Upper lobe of left lung (tissue), 6 donors: Measurements from ENCODE around the gene SOD3. TPM values are rescaled to one million over a fixed set of nuclear protein-coding genes. Genes with fewer than 3 reads are reported as not detected.

ENCODE experiments used
- ATAC-seq, 2 donors: fragments of 200-7000 bp; cut with Tn5 transposase; one replicate each; pipeline ENCODE4 v1.9.1; 2022; ENCODE audit warnings: mild to moderate bottlenecking in 2 of 2, moderate library complexity in 2 of 2; ENCODE audit not compliant: low FRiP score in 2 of 2
- DNase-seq, 2 donors: peaks; one replicate each; pipeline ENCODE4 v3.0.0-alpha.2; 2019 to 2020
- H3K27ac ChIP-seq, 4 donors: fragments of 200-600 bp; sonication (generic); one replicate each; pipeline ENCODE4 v1.5.1; 2016 to 2019
- H3K27me3 ChIP-seq, 4 donors: fragments of 200-600 bp; sonication (generic); one replicate each; pipeline ENCODE4 v1.5.1; 2017 to 2019
- H3K36me3 ChIP-seq, 4 donors: fragments of 200-600 bp; sonication (generic); one replicate each; pipeline ENCODE4 v1.5.1; 2016 to 2019
- H3K4me1 ChIP-seq, 4 donors: fragments of 200-600 bp; sonication (generic); one replicate each; pipeline ENCODE4 v1.5.1; 2018 to 2019
- H3K4me3 ChIP-seq, 4 donors: fragments of 200-600 bp; sonication (generic); one replicate each; pipeline ENCODE4 v1.5.1; 2017 to 2019; ENCODE audit warnings: mild to moderate bottlenecking in 2 of 4, moderate library complexity in 1 of 4
- H3K9me3 ChIP-seq, 4 donors: fragments of 200-600 bp; sonication (generic); one replicate each; pipeline ENCODE4 v1.5.1; 2018 to 2019
- CTCF ChIP-seq, 6 experiments: fragments of 450-650 bp in 4 of 6; fragments of 200-600 bp in 2 of 6; sonication (generic) in 2 of 6; IDR thresholded peaks; one replicate each; pipeline ENCODE4 v1.5.1; 2016 to 2019; ENCODE audit warnings: antibody characterized with exemption in 6 of 6
- EP300 ChIP-seq, 4 donors: sonication (generic); formaldehyde crosslinking; IDR thresholded peaks; one replicate each; pipeline ENCODE4 v1.5.1; 2017; ENCODE audit warnings: antibody characterized with exemption in 4 of 4, control low read depth in 2 of 4
- POLR2A ChIP-seq, 4 donors: fragments of 450-650 bp; IDR thresholded peaks; one replicate each; pipeline ENCODE4 v1.5.1; 2016 to 2017; ENCODE audit warnings: antibody characterized with exemption in 4 of 4, mild to moderate bottlenecking in 2 of 4
- POLR2AphosphoS5 ChIP-seq, 2 donors: sonication (generic); formaldehyde crosslinking; IDR thresholded peaks; one replicate each; pipeline ENCODE4 v1.5.1; 2017; ENCODE audit warnings: antibody characterized with exemption in 2 of 2
- WGBS, 2 donors: methylation state at CpG; one replicate each; pipeline ENCODE4 v1.1.5; 2017 to 2018; 5-methylcytosine and 5-hydroxymethylcytosine counted together
- total RNA-seq, 6 donors: library from RNA; depleted of rRNA in 4 of 6; stranded (reverse); fragments of >200 nt in 4 of 6; gene quantifications; one replicate each; pipeline versions ENCODE4 v1.1.0 to v1.2.1, GENCODE V29; 2016 to 2021
- donor health status: DM: no; HTN: no; CAD: no; lungs with moderate emphysema.
- donor health status: DM: no; HTN: yes; CAD: no; lungs with severe emphysema.

Gene SOD3
- total RNA-seq, 6 donors from 2014 or later: 109 to 484 (median 200) TPM

GRCh38 chr4:24806206-24806990 lies 11.0 kb downstream of the SOD3 start:
- Histone ChIP-seq H3K27ac (no peak overlapping the region), H3K9me3 (no peaks in the 10 kb centered on the region), H3K4me1 (peaks cover 0 to 2% (median 0%) of the 10 kb centered on the region in 4 donors), H3K4me3 (no peak overlapping the region), H3K27me3 (no peaks in the 10 kb centered on the region), H3K36me3 (peaks cover 0 to 17% (median 11%) of the 10 kb centered on the region in 4 donors)
- WGBS, 2 donors: 85 to 89% methylated on average over 11 of the region's 11 CpGs
- ATAC-seq (no peak), DNase-seq (no peak)
- no peak for TF ChIP-seq POLR2A (IDR thresholded peaks at IDR 0.05)
- no peak for TF ChIP-seq CTCF (IDR thresholded peaks at IDR 0.05)

- ATAC-seq (no peak), DNase-seq (no peak)
- Histone ChIP-seq H3K9me3 (no peaks in the 10 kb centered on the region), H3K4me1 (no peaks in the 10 kb centered on the region), H3K27ac (no peak overlapping the region), H3K4me3 (no peak overlapping the region), H3K36me3 (peaks cover 0 to 17% (median 11%) of the 10 kb centered on the region in 4 donors), H3K27me3 (no peaks in the 10 kb centered on the region)
- WGBS, 2 donors: 76 to 93% methylated on average over 3 to 5 of the region's 5 CpGs
- no peak for TF ChIP-seq POLR2A (IDR thresholded peaks at IDR 0.05)
- no peak for TF ChIP-seq CTCF (IDR thresholded peaks at IDR 0.05)
- TF ChIP-seq EP300 (IDR thresholded peaks at IDR 0.05): no peak
- TF ChIP-seq POLR2AphosphoS5 (IDR thresholded peaks at IDR 0.05): no peak
Observed at GRCh38 chr4:24807611-24808010, 12.2 kb downstream of the SOD3 start.

- no peak overlapping the region for H3K27ac ChIP-seq
- TF ChIP-seq POLR2AphosphoS5 (IDR thresholded peaks at IDR 0.05) (no peak), EP300 (IDR thresholded peaks at IDR 0.05) (no peak), POLR2A (IDR thresholded peaks at IDR 0.05) (no peak), CTCF (IDR thresholded peaks at IDR 0.05) (no peak)
- no peak overlapping the region for H3K4me3 ChIP-seq
- 91 to 93% methylated on average over 14 of the region's 14 CpGs for WGBS, 2 donors
- H3K27me3 ChIP-seq: no peaks in the 10 kb centered on the region
- peaks cover 0 to 17% (median 11%) of the 10 kb centered on the region in 4 donors for H3K36me3 ChIP-seq
- no peaks in the 10 kb centered on the region for H3K4me1 ChIP-seq
- peak in 1 of 2 donors; percentile 51 for DNase-seq
- peak in 1 of 2 donors; percentile 16 for ATAC-seq
- no peaks in the 10 kb centered on the region for H3K9me3 ChIP-seq
Observed at GRCh38 chr4:24808261-24808660, 12.9 kb downstream of the SOD3 start.

- WGBS, 2 donors: 93 to 95% methylated on average over 6 of the region's 6 CpGs
- H3K27ac ChIP-seq: no peak overlapping the region
- no peaks in the 10 kb centered on the region for H3K4me1 ChIP-seq
- H3K36me3 ChIP-seq: peaks cover 0 to 17% (median 11%) of the 10 kb centered on the region in 4 donors
- no peak overlapping the region for H3K4me3 ChIP-seq
- TF ChIP-seq EP300 (IDR thresholded peaks at IDR 0.05) (no peak), CTCF (IDR thresholded peaks at IDR 0.05) (no peak), POLR2A (IDR thresholded peaks at IDR 0.05) (no peak), POLR2AphosphoS5 (IDR thresholded peaks at IDR 0.05) (no peak)
- no peaks in the 10 kb centered on the region for H3K9me3 ChIP-seq
- H3K27me3 ChIP-seq: no peaks in the 10 kb centered on the region
- ATAC-seq (no peak), DNase-seq (no peak)
Observed at GRCh38 chr4:24808955-24809354, 13.6 kb downstream of the SOD3 start.

- no peak overlapping the region for H3K27ac ChIP-seq
- WGBS, 2 donors: 83 to 100% methylated on average over 2 of the region's 2 CpGs
- ATAC-seq: no peak
Observed at GRCh38 chr4:24809376-24809775, 14.0 kb downstream of the SOD3 start.

More at GRCh38 chr4:24809376-24809775, 14.0 kb downstream of the SOD3 start:
- no peak for DNase-seq
- TF ChIP-seq POLR2AphosphoS5 (IDR thresholded peaks at IDR 0.05) (no peak), EP300 (IDR thresholded peaks at IDR 0.05) (no peak), POLR2A (IDR thresholded peaks at IDR 0.05) (no peak), CTCF (IDR thresholded peaks at IDR 0.05) (no peak)
- Histone ChIP-seq H3K9me3 (no peaks in the 10 kb centered on the region), H3K27me3 (no peaks in the 10 kb centered on the region), H3K4me3 (no peak overlapping the region), H3K36me3 (peaks cover 0 to 17% (median 11%) of the 10 kb centered on the region in 4 donors), H3K4me1 (no peaks in the 10 kb centered on the region)
